GM12878 (cell line): ENCODE results near the gene EPHA4. TPM values are rescaled to one million over a fixed set of nuclear protein-coding genes. Genes with fewer than 3 reads are reported as not detected.

ENCODE experiments used
- ATAC-seq: fragments of 200-7000 bp; cut with Tn5 transposase; 3 replicates; pipeline ENCODE4 v1.9.1; 2020; ENCODE audit warnings: mild to moderate bottlenecking, moderate library complexity
- BruUV-seq: library from RNA; stranded (reverse); fragments of 400-500 nt; replicated peaks from 2 replicates; lab custom pipeline; 2021; lab: Mats Ljungman, UMichigan
- CTCF ChIA-PET: fragments of 300-600 bp; sonication (Branson Sonifier 250); formaldehyde crosslinking; extraction: SDS; loops from one replicate; lab custom pipeline; 2021; ENCODE audit warnings: inconsistent platforms; lab: Yijun Ruan, JAX
- POLR2A ChIA-PET: fragments of 350-600 bp; formaldehyde crosslinking; extraction: SDS; loops from one replicate; lab custom pipeline; 2021; ENCODE audit warnings: inconsistent platforms; lab: Charles Lee
- RAD21 ChIA-PET: fragments of 300-600 bp; sonication (Branson Sonifier 250); formaldehyde crosslinking; loops from one replicate; lab custom pipeline; 2023; ENCODE audit warnings: antibody characterized with exemption; ENCODE audit not compliant: unreplicated experiment; lab: Charles Lee
- SMC1A ChIA-PET: fragments of 300-600 bp; sonication (Branson Sonifier 250); formaldehyde crosslinking; loops from one replicate; lab custom pipeline; 2023; ENCODE audit not compliant: unreplicated experiment, uncharacterized antibody; lab: Charles Lee
- DNase-seq: peaks from one replicate; pipeline ENCODE4 v3.0.0-alpha.2; 2011; ENCODE audit warnings: low read depth, low spot score
- FAIRE-seq: peaks from 3 replicates; lab custom pipeline; 2011; peaks lifted over from hg19 to GRCh38; lab: Jason Lieb, UNC
- H2AFZ ChIP-seq: 2 replicates; pipeline ENCODE4 v1.6.0; 2011; ENCODE audit warnings: low read depth, low read length, control low read depth; ENCODE audit not compliant: control insufficient read depth
- H3K27ac ChIP-seq: 2 replicates; pipeline ENCODE4 v1.5.1; 2011; ENCODE audit warnings: control low read depth; ENCODE audit not compliant: control insufficient read depth, insufficient read depth
- H3K27me3 ChIP-seq, 2 experiments: replicated peaks in 1 of 2; 2 replicates each; pipeline versions ENCODE4 v1.6.0 to v1.6.1; 2011; ENCODE audit warnings: low read length in 1 of 2; ENCODE audit not compliant: control insufficient read depth in 2 of 2, insufficient read depth in 2 of 2
- H3K36me3 ChIP-seq, 2 experiments: 2 replicates each; pipeline ENCODE4 v1.5.1; 2011; ENCODE audit warnings: low read length in 1 of 2; ENCODE audit not compliant: control insufficient read depth in 2 of 2, insufficient read depth in 2 of 2
- H3K4me1 ChIP-seq: 2 replicates; pipeline ENCODE4 v1.6.1; 2011; ENCODE audit warnings: mild to moderate bottlenecking, low read length, moderate library complexity, mixed read lengths; ENCODE audit not compliant: control insufficient read depth, insufficient read depth
- H3K4me2 ChIP-seq: 2 replicates; pipeline ENCODE4 v1.6.0; 2011; ENCODE audit warnings: control low read depth; ENCODE audit not compliant: control insufficient read depth, insufficient read depth
- H3K4me3 ChIP-seq: fragments of 200-600 bp; sonication (generic); 2 replicates; pipeline ENCODE4 v1.5.1; 2016
- H3K79me2 ChIP-seq: 2 replicates; pipeline ENCODE4 v1.6.0; 2011; ENCODE audit warnings: low read length; ENCODE audit not compliant: control insufficient read depth, insufficient read depth
- H3K9ac ChIP-seq: 2 replicates; pipeline ENCODE4 v1.8.0; 2011; ENCODE audit warnings: low read length, control low read depth, mixed read lengths; ENCODE audit not compliant: control insufficient read depth, insufficient read depth
- H3K9me3 ChIP-seq: replicated peaks from 3 replicates; pipeline ENCODE4 v1.5.1; 2011; ENCODE audit warnings: mild to moderate bottlenecking, low read length; ENCODE audit not compliant: control insufficient read depth, insufficient read depth
- H4K20me1 ChIP-seq: 2 replicates; pipeline ENCODE4 v1.6.0; 2011; ENCODE audit not compliant: control insufficient read depth, insufficient read depth
- FOXM1 ChIP-seq: IDR thresholded peaks from 2 replicates; pipeline ENCODE4 v1.6.1; 2012; ENCODE audit warnings: low read depth, mild to moderate bottlenecking, inconsistent platforms, low read length, moderate library complexity
- GABPA ChIP-seq: IDR thresholded peaks from 2 replicates; pipeline ENCODE4 v1.6.1; 2014; ENCODE audit warnings: antibody characterized with exemption, low read depth, mild to moderate bottlenecking, inconsistent platforms
- HDAC6 ChIP-seq: fragments of 200-600 bp; sonication (generic); IDR thresholded peaks from one replicate; pipeline ENCODE4 v1.8.0; 2017; ENCODE audit warnings: antibody characterized with exemption; ENCODE audit not compliant: unreplicated experiment
- POLR2AphosphoS5 ChIP-seq: IDR thresholded peaks from 2 replicates; pipeline ENCODE4 v1.6.1; 2011; ENCODE audit warnings: mild to moderate bottlenecking, low read length, inconsistent platforms
- RB1 ChIP-seq: fragments of 450-650 bp; formaldehyde crosslinking; IDR thresholded peaks from 2 replicates; pipeline ENCODE4 v1.6.1; 2017; ENCODE audit warnings: mild to moderate bottlenecking, borderline replicate concordance
- RCOR1 ChIP-seq: conservative IDR thresholded peaks from 2 replicates; pipeline ENCODE4 v1.6.1; 2012; ENCODE audit warnings: low read depth, low read length, improper control_type of control experiment
- STAT1 ChIP-seq: fragments of 450-650 bp; conservative IDR thresholded peaks from 2 replicates; pipeline ENCODE4 v1.6.1; 2014; ENCODE audit warnings: antibody characterized with exemption, mild to moderate bottlenecking
- TAF1 ChIP-seq: IDR thresholded peaks from 2 replicates; pipeline ENCODE4 v1.6.1; 2011; ENCODE audit warnings: mild to moderate bottlenecking, low read depth, low read length, borderline replicate concordance
- ZNF274 ChIP-seq: IDR thresholded peaks from one replicate; pipeline ENCODE4 v1.8.0; 2011; ENCODE audit not compliant: insufficient read length, insufficient read depth
- ZNF384 ChIP-seq: IDR thresholded peaks from 2 replicates; pipeline ENCODE4 v1.6.1; 2012; ENCODE audit warnings: low read depth, mild to moderate bottlenecking, low read length, improper control_type of control experiment, borderline replicate concordance
- WGBS: methylation state at CpG from one replicate; pipeline ENCODE4 v1.1.6; 2016; ENCODE audit warnings: low lambda C conversion rate; ENCODE audit not compliant: insufficient replicate concordance, insufficient coverage; ENCODE audit errors: missing lambda C conversion rate; 5-methylcytosine and 5-hydroxymethylcytosine counted together
- in situ Hi-C: fragments of 300-500 bp; cut with MboI; formaldehyde crosslinking; loops from 9 replicates; pipeline ENCODE4 v1.14.3; 2018; ENCODE audit warnings: mixed read lengths
- intact Hi-C: fragments of 100-400 bp; cut with micrococcal nuclease; formaldehyde crosslinking; loops from one replicate; pipeline ENCODE4 v1.14.2; 2022; ENCODE audit not compliant: unreplicated experiment
- polyA plus RNA-seq, 11 experiments: library from polyadenylated mRNA; depleted of rRNA in 4 of 11; unstranded in 6 of 11; stranded (reverse) in 5 of 11; fragments of >200 nt; fragmentation: Nextera tagmentation in 4 of 11; fragmentation: Illumina TruSeq in 1 of 11; extraction: Ambion mirVana in 4 of 11; extraction: Trizol in 1 of 11; gene quantifications; 1 replicate in 1 of 11; 2 replicates in 10 of 11; pipeline versions ENCODE4 v1.2.1 to v1.2.3, GENCODE V29; 2011 to 2016; ENCODE audit warnings: inconsistent platforms in 2 of 11, missing spikeins in 2 of 11, low read depth in 1 of 11
- total RNA-seq, 4 experiments: library from RNA; depleted of rRNA in 3 of 4; stranded (reverse); fragments of >200 nt in 3 of 4; fragmentation: Illumina TruSeq in 1 of 4; extraction: Trizol in 1 of 4; gene quantifications; 2 replicates each; pipeline versions ENCODE4 v1.2.1 to v1.2.3, GENCODE V29; 2013 to 2021
- TF ChIP-seq, protein P1 (sequence below): fragments of 450-650 bp; formaldehyde crosslinking; IDR thresholded peaks from 2 replicates; pipeline ENCODE4 v1.5.0; 2022; ENCODE audit warnings: mild to moderate bottlenecking, missing genetic modification characterization

Gene EPHA4
- total and polyA plus RNA-seq, 10 of the 15 experiments (the other 5 are each of a cell fraction or from before 2014, with no cell fraction given): 0.06 to 1.5 (median 0.33) TPM; not detected in 1

- no peak for DNase-seq
- no peak overlapping the region for H3K27ac ChIP-seq
- no peaks in the 10 kb centered on the region for H3K79me2 ChIP-seq
- no peaks in the 10 kb centered on the region for H3K36me3 ChIP-seq
- ChIA-PET RAD21 (no interaction called here), POLR2A (no interaction called here)
- no peak for FAIRE-seq
- intact Hi-C loops: no loop called here
- no peaks in the 10 kb centered on the region for H3K27me3 ChIP-seq
- 56% methylated on average over 7 of the region's 7 CpGs for WGBS
- no peak overlapping the region for H3K9ac ChIP-seq
- H3K4me2 ChIP-seq: no peak overlapping the region
- TF ChIP-seq POLR2AphosphoS5 (no peak), FOXM1 (no peak), RB1 (no peak), STAT1 (no peak), ZNF384 (no peak), ZNF274 (no peak), RCOR1 (no peak), GABPA (no peak), TAF1 (no peak), HDAC6 (no peak)
- TF ChIP-seq, protein P1, sequence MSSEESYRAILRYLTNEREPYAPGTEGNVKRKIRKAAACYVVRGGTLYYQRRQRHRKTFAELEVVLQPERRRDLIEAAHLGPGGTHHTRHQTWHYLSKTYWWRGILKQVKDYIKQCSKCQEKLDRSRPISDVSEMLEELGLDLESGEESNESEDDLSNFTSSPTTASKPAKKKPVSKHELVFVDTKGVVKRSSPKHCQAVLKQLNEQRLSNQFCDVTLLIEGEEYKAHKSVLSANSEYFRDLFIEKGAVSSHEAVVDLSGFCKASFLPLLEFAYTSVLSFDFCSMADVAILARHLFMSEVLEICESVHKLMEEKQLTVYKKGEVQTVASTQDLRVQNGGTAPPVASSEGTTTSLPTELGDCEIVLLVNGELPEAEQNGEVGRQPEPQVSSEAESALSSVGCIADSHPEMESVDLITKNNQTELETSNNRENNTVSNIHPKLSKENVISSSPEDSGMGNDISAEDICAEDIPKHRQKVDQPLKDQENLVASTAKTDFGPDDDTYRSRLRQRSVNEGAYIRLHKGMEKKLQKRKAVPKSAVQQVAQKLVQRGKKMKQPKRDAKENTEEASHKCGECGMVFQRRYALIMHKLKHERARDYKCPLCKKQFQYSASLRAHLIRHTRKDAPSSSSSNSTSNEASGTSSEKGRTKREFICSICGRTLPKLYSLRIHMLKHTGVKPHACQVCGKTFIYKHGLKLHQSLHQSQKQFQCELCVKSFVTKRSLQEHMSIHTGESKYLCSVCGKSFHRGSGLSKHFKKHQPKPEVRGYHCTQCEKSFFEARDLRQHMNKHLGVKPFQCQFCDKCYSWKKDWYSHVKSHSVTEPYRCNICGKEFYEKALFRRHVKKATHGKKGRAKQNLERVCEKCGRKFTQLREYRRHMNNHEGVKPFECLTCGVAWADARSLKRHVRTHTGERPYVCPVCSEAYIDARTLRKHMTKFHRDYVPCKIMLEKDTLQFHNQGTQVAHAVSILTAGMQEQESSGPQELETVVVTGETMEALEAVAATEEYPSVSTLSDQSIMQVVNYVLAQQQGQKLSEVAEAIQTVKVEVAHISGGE (CRISPR knock-in tag): no peak
- TF ChIP-seq, all 136 proteins: peak for 0
- ATAC-seq: no peak
- H3K9me3 ChIP-seq: no peaks in the 10 kb centered on the region
- in situ Hi-C loops: no loop called here
- H4K20me1 ChIP-seq: no peaks in the 10 kb centered on the region
- ChIA-PET CTCF (no interaction called here), SMC1A (interaction anchor here (0.7 kb wide), 1 partner anchor 117 kb away, joined by 3 read pairs; no protein-coding TSS in a partner anchor)
- H3K4me1 ChIP-seq: no peaks in the 10 kb centered on the region
- H2AFZ ChIP-seq: no peak overlapping the region
- H3K4me3 ChIP-seq: no peak overlapping the region
- BruUV-seq: no TSS peak
Observed at GRCh38 chr2:221372907-221373306, 199.2 kb downstream of the EPHA4 start.
